GM12878 (cell line): ENCODE data around the gene CALD1. TPM values are rescaled to one million over a fixed set of nuclear protein-coding genes. Genes with fewer than 3 reads are reported as not detected.

Experiments
- polyA plus RNA-seq, 11 experiments: library from polyadenylated mRNA; depleted of rRNA in 4 of 11; unstranded in 6 of 11; stranded (reverse) in 5 of 11; fragments of >200 nt; fragmentation: Nextera tagmentation in 4 of 11; fragmentation: Illumina TruSeq in 1 of 11; extraction: Ambion mirVana in 4 of 11; extraction: Trizol in 1 of 11; gene quantifications; 1 replicate in 1 of 11; 2 replicates in 10 of 11; pipeline versions ENCODE4 v1.2.1 to v1.2.3, GENCODE V29; 2011 to 2016; ENCODE audit warnings: inconsistent platforms in 2 of 11, missing spikeins in 2 of 11, low read depth in 1 of 11
- small RNA-seq: library from RNA; depleted of rRNA; stranded (forward); fragments of <200 nt; gene quantifications from one replicate; pipeline ENCODE3, GENCODE V24; 2014
- total RNA-seq, 4 experiments: library from RNA; depleted of rRNA in 3 of 4; stranded (reverse); fragments of >200 nt in 3 of 4; fragmentation: Illumina TruSeq in 1 of 4; extraction: Trizol in 1 of 4; gene quantifications; 2 replicates each; pipeline versions ENCODE4 v1.2.1 to v1.2.3, GENCODE V29; 2013 to 2021

Gene CALD1
- total and polyA plus RNA-seq, 10 of the 15 experiments (the other 5 are each of a cell fraction or from before 2014, with no cell fraction given), result 0.03 to 1.3 (median 0.22) TPM

Small RNA genes within 50 kb of the gene (small RNA-seq; reads per million reads assigned to genes)
- gene TUBB3P2, result not detected

Other genes starting within 250 kb of the CALD1 start
- gene AKR1B15, start 230.5 kb upstream of the CALD1 start, total RNA-seq (2014; rRNA removed), result not detected in 2 replicates
- not detected in 2 replicates for gene AKR1B15, start 230.5 kb upstream of the CALD1 start, total RNA-seq (2014; rRNA removed; fragmentation: Illumina TruSeq; extraction: Trizol)
- gene AKR1B15, start 230.5 kb upstream of the CALD1 start, total RNA-seq (2021), result not detected in 2 replicates
- 0.09 TPM in 1 of 2 replicates, not detected in the other for gene AKR1B15, start 230.5 kb upstream of the CALD1 start, polyA plus RNA-seq (2011; rRNA removed)
- not detected in 2 replicates for gene AKR1B15, start 230.5 kb upstream of the CALD1 start, polyA plus RNA-seq (2014; fragmentation: Illumina TruSeq; extraction: Trizol)
- gene AKR1B15, start 230.5 kb upstream of the CALD1 start, polyA plus RNA-seq (2014; fragmentation: Nextera tagmentation; extraction: Ambion mirVana), result not detected
- gene AKR1B15, start 230.5 kb upstream of the CALD1 start, polyA plus RNA-seq (2014; rRNA removed), result 0.06 TPM in 1 of 2 replicates, not detected in the other
- not detected for gene AKR1B15, start 230.5 kb upstream of the CALD1 start, polyA plus RNA-seq (2016; fragmentation: Nextera tagmentation; extraction: Ambion mirVana)
- 10.0 and 13.2 TPM in 2 replicates for gene BPGM, start 132.8 kb upstream of the CALD1 start, total RNA-seq (2014; rRNA removed)
- gene BPGM, start 132.8 kb upstream of the CALD1 start, total RNA-seq (2014; rRNA removed; fragmentation: Illumina TruSeq; extraction: Trizol), result 14.9 and 15.4 TPM in 2 replicates
- 9.0 and 9.4 TPM in 2 replicates for gene BPGM, start 132.8 kb upstream of the CALD1 start, total RNA-seq (2021)
- 17.1 and 23.6 TPM in 2 replicates for gene BPGM, start 132.8 kb upstream of the CALD1 start, polyA plus RNA-seq (2011; rRNA removed)
- 15.8 and 19.8 TPM in 2 replicates for gene BPGM, start 132.8 kb upstream of the CALD1 start, polyA plus RNA-seq (2014; fragmentation: Illumina TruSeq; extraction: Trizol)
- gene BPGM, start 132.8 kb upstream of the CALD1 start, polyA plus RNA-seq (2014; fragmentation: Nextera tagmentation; extraction: Ambion mirVana), result 10 to 100 TPM; 18.4 to 20.1 TPM
- 9.3 and 14.2 TPM in 2 replicates for gene BPGM, start 132.8 kb upstream of the CALD1 start, polyA plus RNA-seq (2014; rRNA removed)
- gene BPGM, start 132.8 kb upstream of the CALD1 start, polyA plus RNA-seq (2016; fragmentation: Nextera tagmentation; extraction: Ambion mirVana), result 10 to 100 TPM; 13.6 to 15.1 TPM
- 3.2 and 3.5 TPM in 2 replicates for gene AGBL3, start 206.9 kb downstream of the CALD1 start, total RNA-seq (2014; rRNA removed)
- 2.9 and 3.8 TPM in 2 replicates for gene AGBL3, start 206.9 kb downstream of the CALD1 start, total RNA-seq (2014; rRNA removed; fragmentation: Illumina TruSeq; extraction: Trizol)
- gene AGBL3, start 206.9 kb downstream of the CALD1 start, total RNA-seq (2021), result 2.3 and 4.2 TPM in 2 replicates
- gene AGBL3, start 206.9 kb downstream of the CALD1 start, polyA plus RNA-seq (2011; rRNA removed), result 12.4 and 24.0 TPM in 2 replicates
- gene AGBL3, start 206.9 kb downstream of the CALD1 start, polyA plus RNA-seq (2014; fragmentation: Illumina TruSeq; extraction: Trizol), result 3.7 TPM in 2 replicates
- gene AGBL3, start 206.9 kb downstream of the CALD1 start, polyA plus RNA-seq (2014; fragmentation: Nextera tagmentation; extraction: Ambion mirVana), result 1 to 10 TPM in 1 of 2 experiments, under 1 TPM in 1; 0.82 to 1.4 TPM
- gene AGBL3, start 206.9 kb downstream of the CALD1 start, polyA plus RNA-seq (2014; rRNA removed), result 1.8 and 2.4 TPM in 2 replicates
- 1 to 10 TPM; 7.4 to 8.3 TPM for gene AGBL3, start 206.9 kb downstream of the CALD1 start, polyA plus RNA-seq (2016; fragmentation: Nextera tagmentation; extraction: Ambion mirVana)